HG03354 (cell line): Measurements from ENCODE around the gene FBH1.
"Not testable (repeated sequence)": the region's sequence is repeated elsewhere in the genome, so short reads cannot be mapped to it uniquely, and the experiment has no call there.

ENCODE experiments used
- ATAC-seq: cut with Tn5 transposase; IDR thresholded peaks from one replicate; pipeline ENCODE4 v1.9.1; 2021; ENCODE audit warnings: mild to moderate bottlenecking; ENCODE audit not compliant: unreplicated experiment, poor library complexity, severe bottlenecking

The FBH1 gene

DNA sequence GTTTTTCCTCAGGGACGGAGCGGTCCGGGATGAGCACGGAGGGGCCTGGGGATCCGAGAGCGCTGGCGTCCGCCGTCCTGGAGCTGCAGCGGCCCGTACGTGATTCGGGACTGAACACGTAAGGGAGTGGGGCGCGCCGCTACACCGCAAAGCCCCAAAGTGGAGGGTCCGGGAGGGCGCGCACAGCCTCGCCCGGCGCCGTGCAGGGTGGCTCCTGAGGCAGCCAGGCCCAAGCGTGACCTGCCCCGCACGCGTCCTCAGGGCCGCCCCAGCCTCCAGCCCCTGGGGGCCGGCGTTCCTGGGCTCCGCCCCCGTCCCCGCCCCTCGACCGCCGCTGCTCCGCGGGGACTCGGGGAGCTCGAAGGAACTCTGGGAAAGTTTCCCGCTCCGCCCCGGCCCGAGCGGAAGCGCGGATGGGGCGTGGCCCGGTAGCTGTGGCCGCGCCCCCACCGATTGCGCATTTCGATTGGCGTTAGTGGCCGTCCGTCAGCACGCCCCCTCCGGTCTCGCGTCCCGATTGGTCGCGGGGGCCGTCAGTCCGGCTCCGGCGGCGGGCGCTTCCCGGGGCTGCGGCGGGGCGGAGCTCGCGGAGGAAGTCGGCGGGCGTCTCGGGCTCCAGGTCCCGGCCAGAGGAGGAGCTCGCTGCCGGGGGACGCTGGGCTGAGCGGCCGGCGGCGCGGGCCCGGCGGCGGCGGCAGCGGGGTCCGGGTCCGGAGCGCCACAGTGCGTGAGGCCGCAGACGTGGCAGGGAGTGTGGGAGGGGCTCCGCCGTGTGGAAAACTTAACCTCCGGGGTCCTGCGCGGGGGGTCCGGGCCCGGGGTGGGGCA lies at the start of gene FBH1, which contains the start of gene ANKRD16:
TSS of gene FBH1 (plus strand) at position 620 of the 828 bp plus-strand sequence. CDS start at position 723, 103 bp downstream.
TSS of gene ANKRD16 (minus strand) at position 270 of the 828 bp plus-strand sequence. CDS start 539 bp downstream, outside the sequence.
- ATAC-seq, result peak; percentile 84

DNA sequence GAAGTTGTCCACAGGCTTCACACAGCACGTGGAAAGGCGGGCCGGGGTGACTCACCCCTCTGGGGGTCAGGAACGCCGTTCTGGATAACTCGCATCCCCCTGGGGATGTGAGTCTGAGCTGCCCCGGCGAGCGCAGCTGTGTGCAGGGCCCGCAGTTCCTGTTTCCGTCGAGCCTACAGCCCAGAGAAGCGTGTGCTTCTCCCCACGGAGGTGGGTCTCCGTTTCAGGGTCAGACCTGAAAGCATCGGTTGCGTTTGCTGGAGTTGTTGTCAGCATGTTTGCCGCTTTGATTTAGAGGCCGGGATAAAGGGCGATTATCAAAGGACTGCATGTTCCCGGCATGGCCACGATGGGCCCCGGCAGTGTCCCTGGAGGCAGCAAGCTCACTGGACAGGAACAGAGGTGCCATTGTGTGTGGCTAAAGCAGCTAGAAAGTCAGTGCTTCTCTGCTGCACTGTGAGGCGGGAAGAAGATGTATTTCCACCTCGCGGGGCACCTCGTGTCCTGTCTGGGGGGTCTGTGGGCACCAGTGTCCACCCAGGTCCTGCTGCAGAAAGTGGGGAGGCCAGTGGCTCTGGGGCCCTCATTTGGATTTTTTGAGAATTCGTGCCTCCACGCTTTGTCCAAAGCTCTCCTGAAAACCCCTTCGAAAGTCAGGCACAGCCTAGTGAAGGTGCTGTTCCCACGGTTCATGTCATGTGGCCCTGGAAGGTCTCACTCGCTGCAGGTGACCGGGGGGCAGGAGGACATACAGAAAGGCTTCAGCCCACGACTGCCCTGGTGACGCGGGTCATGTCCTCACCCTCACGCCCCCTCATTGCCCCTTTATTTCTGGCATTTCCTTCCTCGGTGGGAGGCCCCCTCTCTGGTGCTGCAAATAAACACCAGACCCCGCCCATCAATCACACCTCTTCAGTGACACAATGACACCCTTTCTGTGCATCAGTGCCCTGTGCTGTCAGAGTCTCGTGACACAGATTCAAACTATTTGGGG lies 49.4 kb upstream of the FBH1 start:
- peak; percentile 81 for ATAC-seq

DNA sequence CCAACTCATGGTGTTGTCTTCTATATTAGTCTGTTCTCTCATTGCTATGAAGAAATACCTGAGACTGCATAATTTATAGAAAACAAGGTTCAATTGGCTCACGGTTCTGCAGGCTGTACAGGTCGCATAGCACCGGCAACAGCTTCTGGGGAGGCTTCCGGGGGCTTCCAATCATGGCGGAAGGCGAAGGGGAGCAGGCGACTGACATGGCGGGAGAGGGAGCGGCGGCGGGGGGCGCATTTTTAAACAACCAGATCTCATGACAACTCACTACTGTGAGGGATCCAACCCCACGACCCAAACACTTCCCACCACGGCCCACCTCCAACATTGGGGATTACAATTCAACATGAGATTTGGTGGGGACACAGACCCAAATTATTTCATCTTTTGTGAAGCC lies 48.1 kb upstream of the FBH1 start:
- no peak for ATAC-seq

DNA sequence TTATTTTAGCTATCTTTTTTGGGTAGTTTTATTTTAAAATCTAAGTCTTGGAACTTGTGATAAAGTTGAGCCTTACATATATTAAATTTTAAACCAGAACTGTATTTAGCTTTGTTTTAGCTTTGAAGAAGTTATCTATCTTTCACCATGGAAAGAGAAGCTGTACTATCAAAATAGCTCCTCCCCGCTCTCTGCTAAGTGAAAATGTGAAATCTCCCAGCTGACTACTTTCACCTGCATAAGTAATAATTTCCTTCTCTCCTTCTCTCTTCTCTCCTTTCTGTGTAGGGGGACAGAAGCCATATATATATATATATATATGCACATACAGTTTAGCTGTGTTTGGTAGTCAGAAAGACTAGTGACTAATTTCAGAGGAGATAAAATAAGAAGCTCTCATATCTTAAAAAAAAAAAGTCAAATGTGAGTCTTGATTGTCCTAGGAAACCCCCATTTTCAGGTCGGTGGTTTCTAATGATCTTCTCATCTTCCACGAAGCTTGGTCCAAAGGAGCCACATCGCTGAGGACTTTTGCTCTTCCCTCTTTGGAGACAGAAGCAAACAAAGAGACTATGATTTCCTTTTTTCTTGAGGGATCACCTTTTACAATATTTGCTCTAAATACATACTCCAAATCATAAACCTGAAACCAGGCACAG lies 46.2 kb upstream of the FBH1 start:
- peak; percentile 14 for ATAC-seq

DNA sequence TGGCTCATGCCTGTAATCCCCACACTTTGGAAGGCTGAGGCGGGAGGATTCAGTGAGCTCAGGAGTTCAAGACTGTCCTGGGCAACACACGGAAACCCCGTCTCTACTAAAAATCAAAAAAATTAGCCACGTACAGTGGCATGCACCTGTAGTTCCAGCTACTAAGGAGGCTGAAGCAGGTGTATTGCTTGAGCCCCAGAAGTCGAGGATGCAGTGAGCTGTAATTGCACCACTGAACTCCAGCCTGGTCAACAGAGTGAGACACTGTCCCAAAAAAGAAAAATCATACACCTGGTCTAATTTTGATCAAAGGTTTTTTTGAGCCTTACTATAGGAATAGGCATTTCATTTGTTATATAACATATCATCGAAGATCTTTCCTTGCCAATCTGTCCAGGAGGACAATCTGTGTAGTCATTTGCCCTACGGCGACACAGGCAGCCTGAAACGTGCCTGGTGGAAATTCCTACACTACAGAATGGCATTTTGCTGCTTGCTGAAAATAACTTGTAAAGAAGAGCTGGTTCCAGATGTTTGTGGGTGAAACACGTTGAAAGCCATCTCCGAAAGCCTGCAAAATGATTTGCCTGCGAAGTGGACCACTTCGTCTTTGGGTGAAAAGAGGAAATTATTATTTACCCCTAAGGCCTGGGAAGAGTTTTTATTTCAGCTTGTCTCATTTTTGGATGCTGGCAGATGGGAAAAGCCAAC lies 45.5 kb upstream of the FBH1 start:
- ATAC-seq, result no peak

DNA sequence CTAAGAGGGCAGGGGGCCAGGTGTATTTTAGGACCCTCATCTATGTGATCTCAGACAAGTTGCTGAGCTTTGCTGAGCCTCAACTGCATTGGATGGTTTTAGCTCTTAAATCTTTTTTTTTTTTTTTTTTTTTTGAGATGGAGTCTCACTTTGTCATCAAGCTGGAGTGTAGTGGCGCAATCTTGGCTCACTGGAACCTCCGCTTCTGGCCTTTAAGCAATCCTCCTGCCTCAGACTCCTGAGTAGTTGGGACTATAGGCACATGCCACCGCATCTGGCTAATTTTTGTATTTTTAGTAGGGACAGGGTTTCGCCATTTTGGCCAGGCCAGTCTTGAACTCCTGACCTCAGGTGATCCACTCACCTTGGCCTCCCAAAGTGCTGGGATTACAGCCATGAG lies 43.4 kb upstream of the FBH1 start:
- ATAC-seq, result not testable (repeated sequence)

DNA sequence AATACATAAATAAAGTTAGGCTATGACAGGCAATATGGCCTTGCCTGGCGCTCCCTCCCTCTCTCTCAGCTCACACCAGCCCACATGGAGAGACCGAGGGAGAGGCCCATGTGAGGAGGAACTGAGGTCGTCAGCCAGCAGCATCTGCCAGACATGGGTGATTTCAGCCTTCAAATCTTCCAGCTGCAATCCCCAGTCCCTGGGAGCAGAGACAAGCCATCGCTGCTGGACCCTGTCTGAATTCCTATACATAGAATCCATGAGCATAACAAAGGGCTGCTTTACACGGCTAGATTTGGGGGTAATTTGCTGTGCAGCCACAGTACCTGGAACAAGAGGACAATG lies 35.9 kb upstream of the FBH1 start:
- ATAC-seq, result no peak

DNA sequence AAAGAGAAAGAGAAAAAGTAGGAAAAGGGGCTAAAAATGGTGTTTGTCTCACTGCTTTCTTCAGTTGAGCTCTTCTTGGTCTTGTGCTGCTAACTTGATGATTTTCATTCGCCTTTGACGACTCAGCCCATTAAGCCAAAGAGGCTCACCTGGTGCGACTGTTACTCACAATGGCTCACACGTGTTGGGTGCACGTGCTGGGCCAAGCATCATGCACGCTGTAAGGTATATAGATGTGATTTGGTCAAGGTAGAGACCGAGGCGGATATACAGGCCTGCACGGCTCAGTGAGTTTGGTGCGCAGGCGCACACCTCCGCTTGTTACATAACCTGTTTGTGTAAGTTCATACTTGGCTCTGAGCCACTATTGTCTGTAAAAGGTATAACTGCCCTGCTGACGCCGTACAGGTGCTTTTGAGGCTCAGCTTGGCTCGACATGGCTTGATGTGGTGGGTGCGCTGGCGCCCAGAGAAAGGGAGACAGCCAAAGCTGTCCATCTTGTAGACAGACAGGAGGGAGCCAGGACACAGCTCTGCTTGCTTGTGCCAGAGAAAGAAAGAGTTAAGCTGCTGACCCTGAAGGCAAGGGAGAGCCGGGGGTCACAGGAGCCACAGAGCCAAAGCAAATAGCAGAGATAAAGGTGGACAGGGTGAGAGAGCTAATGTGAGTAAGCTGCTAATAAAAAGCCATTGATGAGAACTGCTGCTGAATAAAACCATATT lies 33.9 kb upstream of the FBH1 start:
- no peak for ATAC-seq

DNA sequence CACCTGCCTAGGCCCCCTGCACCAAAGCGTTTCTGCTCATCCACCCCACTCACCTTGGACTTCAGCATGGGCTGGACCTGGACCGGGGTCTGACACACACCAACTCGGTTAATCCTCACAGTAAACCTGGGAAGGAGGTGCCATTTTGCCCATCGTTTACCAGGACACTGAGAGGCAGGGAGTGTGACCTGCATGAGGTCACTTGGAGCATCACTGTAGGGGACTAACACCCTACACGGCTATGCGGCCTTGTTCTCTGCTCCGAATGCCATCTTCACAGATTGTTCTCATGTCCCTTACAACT lies 33.4 kb upstream of the FBH1 start:
- no peak for ATAC-seq

DNA sequence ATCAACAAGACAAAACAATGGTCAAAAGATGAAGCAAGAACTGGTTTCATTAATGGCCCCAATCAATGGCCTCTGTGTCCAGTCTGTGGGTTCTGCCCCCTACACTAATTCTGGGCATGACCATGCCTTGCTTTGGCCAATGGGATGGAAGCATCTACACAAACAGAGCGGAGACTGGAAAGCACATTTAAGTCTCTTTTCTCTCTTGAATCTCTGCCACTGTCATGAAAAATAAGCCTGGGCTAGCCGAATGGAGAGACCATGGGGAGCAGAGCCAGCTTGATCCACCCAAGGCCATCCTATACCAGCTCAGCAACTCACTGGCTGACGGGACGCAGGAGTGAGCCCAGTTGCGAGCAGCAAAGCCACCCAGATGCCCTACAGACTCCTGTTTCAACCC lies 31.2 kb upstream of the FBH1 start:
- ATAC-seq, result no peak

DNA sequence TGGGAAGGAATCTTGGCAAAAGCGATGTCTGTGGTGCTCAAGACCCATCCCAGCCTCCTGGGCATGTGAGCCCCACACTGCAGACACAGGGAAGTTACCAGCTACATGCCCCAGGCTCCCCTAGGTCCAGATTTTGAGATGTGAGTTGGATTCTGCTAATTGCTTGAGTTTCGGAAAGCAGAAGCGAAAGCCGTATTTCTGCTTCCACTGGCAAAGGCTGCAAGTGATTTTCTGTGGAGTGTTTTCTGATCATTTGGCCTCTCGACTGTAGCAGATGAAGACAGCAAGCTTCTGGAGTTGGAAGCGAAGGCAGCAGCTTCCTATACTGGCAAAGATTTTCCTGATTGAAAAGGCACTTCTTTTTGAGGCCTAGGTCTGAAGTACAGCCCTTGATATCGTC lies 30.0 kb upstream of the FBH1 start:
- ATAC-seq, result no peak

DNA sequence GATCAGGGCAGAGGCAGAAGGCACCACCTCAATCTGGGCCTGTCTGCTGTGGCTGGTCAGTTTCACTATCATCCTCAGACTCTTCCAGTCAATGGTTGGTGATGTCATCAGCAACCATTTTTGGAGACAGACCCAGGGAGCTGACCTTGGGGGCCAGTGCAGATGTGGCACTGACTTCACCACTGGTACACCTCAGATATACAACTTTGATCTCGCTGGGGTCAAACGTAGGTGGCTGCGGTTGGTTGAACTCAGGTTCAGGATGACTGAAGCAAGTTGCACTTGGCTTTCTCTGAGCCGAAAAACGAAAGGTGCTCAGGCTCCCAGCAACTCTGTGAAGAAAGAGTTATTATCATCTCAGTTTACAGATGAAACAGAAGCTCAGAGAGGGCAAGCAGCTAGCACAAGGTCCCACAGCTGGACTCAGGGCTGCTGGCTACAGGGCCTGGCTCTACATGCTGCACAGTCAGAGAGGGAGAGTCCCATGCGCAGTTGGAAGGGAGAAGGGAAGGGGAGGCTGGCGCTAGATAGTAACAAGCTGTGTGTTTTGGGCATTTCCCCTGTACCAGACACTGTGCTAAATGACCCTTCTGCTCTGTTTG lies 27.6 kb upstream of the FBH1 start:
- ATAC-seq, result peak; percentile 97

DNA sequence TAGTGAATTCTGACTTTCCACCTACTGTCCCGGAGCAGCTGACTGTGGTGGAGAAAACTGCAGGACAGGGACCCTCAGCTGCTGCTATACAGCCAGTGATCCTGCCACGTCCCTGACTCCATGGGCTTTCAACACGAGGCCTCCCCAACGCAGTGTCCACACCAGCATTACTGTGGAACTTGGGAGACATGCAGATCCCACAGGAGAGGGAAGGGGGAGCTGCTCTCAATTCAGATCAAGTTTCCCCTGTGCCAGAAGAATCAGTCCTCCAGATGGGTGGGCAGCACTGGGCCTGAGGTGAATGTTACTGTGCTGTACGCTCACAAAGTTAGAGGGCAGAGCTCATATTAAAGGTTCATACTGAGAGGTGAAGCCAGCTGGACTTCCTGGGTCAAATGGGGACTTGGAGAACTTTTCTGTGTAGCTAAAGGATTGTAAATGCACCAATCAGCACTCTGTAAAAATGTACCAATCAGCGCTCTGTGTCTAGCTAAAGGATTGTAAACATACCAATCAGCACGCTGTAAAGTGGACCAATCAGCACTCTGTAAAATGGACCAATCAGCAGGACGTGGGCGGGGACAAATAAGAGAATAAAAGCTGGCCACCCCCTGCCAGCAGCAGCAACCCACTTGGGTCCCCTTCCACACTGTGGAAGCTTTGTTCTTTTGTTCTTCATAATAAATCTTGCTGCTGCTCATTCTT lies 26.9 kb upstream of the FBH1 start:
- not testable (repeated sequence) for ATAC-seq

DNA sequence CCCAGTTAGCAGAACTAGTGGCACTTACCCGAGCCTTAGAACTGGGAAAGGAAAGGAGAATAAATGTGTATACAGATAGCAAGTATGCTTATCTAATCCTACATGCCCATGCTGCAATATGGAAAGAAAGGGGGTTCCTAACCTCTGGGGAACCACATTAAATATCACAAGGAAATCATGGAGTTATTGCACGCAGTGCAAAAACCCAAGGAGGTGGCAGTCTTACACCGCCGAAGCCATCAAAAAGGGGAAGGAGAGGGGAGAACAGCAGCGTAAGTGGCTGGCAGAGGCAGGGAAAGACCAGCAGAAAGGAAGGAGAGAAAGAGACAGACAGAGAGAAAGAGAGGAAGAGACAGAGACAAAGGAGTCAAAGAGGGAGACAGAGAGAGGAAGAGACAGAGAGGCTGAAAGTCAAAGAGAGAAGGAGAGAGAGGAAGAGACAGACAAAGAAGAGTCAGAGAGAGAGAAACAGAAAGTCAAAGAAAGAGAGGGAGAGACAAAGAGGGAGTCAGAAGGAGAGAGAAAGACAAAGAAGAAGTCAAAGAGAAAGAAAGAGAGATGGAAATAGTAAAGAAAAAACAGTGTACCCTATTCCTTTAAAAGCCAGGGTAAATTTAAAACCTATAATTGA lies 23.5 kb upstream of the FBH1 start:
- ATAC-seq, result not testable (repeated sequence)

DNA sequence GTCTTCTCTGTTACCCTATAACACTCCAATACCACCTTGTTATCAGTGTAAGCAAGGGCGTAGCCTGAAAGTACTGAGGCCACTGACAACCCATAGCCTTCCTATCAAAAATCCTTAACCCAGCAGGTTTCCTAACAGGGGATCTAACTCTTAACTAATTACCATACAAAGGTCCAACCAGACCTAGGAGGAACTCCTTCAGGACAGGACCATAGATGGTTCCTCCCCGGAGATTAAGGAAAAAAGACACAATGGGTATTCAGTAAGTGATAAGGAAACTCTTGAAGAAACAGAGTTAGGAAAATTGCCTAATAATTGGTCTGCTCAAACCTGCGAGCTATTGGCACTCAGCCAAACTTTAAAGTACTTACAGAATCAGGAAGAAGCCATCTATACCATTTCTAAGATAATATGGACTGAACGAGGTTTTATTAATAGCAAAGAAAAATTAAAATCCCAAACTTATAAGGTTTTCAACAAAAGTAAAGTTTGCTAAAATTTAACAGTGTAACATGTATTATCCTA lies 22.9 kb upstream of the FBH1 start:
- ATAC-seq, result not testable (repeated sequence)

DNA sequence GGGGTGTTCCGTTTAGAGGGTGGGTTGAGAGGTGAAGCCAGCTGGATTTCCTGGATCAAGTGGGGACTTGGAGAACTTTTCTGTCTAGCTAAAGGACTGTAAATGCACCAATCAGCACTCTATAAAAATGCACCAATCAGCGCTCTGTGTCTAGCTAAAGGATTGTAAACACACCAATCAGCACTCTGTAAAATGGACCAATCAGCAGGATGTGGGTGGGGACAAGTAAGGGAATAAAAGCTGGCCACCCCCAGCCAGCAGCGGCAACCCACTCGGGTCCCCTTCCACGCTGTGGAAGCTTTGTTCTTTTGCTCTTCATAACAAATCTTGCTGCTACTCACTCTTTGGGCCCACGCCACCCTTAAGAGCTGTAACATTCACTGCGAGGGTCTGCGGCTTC lies 21.7 kb upstream of the FBH1 start:
- ATAC-seq, result not testable (repeated sequence)

DNA sequence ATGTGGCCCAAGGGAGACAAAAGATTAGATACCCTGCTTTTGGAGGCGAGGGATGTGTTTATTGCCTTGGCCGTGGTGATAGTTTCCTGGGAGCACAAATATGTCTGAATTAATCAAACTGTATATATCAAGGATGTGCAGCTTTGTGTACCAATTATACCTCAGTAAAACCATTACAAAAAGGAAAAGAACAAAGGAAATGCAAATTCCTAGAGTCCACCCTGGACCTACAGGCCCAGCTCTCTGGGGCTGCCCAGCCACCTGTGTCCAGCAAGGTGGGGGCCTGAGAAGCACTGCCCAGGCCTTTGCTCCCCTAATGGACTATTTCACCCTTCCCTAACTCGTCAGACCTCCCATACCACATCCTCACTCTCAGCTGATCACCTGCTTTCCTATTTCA lies 20.9 kb upstream of the FBH1 start:
- no peak for ATAC-seq
